Testis (tissue), 3 donors: ENCODE data around the gene ITPK1. TPM values are rescaled to one million over a fixed set of nuclear protein-coding genes. Genes with fewer than 3 reads are reported as not detected.

ENCODE experiments used
- DNase-seq: peaks from one replicate; pipeline ENCODE4 v3.0.0-alpha.2; 2019
- H3K27ac ChIP-seq, 2 donors: fragments of 200-600 bp; sonication (generic); one replicate each; pipeline ENCODE4 v1.5.1; 2019
- H3K27me3 ChIP-seq: fragments of 200-600 bp; sonication (generic); one replicate; pipeline ENCODE4 v1.5.1; 2019
- H3K36me3 ChIP-seq: fragments of 200-600 bp; sonication (generic); one replicate; pipeline ENCODE4 v1.5.1; 2017; ENCODE audit warnings: low read depth; ENCODE audit errors: missing control alignments
- H3K4me1 ChIP-seq: fragments of 200-600 bp; sonication (generic); one replicate; pipeline ENCODE4 v1.5.1; 2019
- H3K4me3 ChIP-seq, 2 donors: fragments of 200-600 bp; sonication (generic); one replicate each; pipeline ENCODE4 v1.5.1; 2017 to 2019
- H3K9me3 ChIP-seq: fragments of 200-600 bp; sonication (generic); one replicate; pipeline ENCODE4 v1.5.1; 2017
- POLR2A ChIP-seq: fragments of 450-650 bp; IDR thresholded peaks from one replicate; pipeline ENCODE4 v1.6.1; 2017; ENCODE audit warnings: antibody characterized with exemption, mild to moderate bottlenecking, moderate library complexity
- WGBS, 2 donors: methylation state at CpG; one replicate each; pipeline ENCODE4 v1.1.5; 2018; 5-methylcytosine and 5-hydroxymethylcytosine counted together
- intact Hi-C: fragments of 100-400 bp; cut with DNase I; formaldehyde crosslinking; loops from one replicate; pipeline ENCODE4 v1.15.1; 2023; ENCODE audit warnings: low total_unique reads
- polyA plus RNA-seq: library from polyadenylated mRNA; stranded (reverse); fragments of 350-450 nt; fragmentation: Illumina TruSeq; extraction: RNeasy Lipid Tissue Mini Kit (QIAGEN cat#74804); gene quantifications from one replicate; pipeline ENCODE4 v1.2.3, GENCODE V29; 2014; ENCODE audit warnings: low read depth, low replicate concordance; ENCODE audit not compliant: insufficient read depth
- total RNA-seq, 2 donors: library from RNA; depleted of rRNA; stranded (reverse); fragments of >200 nt; gene quantifications; one replicate each; pipeline ENCODE4 v1.2.3, GENCODE V29; 2016
- TF ChIP-seq, protein P1 (sequence below), 3 experiments: fragments of 450-650 bp in 2 of 3; fragments of 200-600 bp in 1 of 3; sonication (generic) in 1 of 3; IDR thresholded peaks; one replicate each; pipeline ENCODE4 v1.5.1; 2016 to 2019; ENCODE audit warnings: antibody characterized with exemption in 3 of 3, mild to moderate bottlenecking in 2 of 3, moderate library complexity in 1 of 3

ITPK1 gene
- total and polyA plus RNA-seq, 3 donors from 2014 or later, result 78.3 to 92.5 (median 90.6) TPM

DNA sequence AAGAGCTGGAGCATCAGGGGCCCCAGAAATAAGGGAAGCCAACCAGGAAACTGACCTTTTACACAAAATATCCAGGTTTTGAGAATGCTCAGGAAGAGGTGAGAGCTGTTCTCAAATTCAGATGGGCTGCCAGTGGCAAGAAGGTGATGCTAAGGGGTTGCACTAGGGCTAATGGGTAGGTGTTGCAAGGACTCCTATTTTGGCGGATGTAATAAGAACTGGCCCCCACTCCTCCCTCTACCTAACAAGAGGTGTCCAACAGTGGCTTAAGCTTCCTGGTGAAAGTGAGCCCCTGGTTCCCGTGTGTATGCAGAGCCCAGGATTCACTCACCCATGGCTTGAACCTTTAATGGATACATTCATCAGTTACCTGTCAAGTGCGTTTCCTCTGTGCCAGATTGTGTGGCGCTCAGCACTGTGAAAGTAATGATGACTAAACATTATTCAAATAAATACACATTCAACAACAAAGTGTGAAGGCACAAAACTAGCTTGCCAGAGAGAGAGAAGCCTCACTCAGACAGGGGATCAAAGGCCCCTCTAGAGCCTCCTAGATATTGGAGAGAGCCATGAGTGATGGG is 193.5 kb downstream of the ITPK1 start:
- intact Hi-C loops, result no loop called here
- Histone ChIP-seq H3K4me1 (no peaks in the 10 kb centered on the region), H3K27ac (no peak overlapping the region), H3K27me3 (no peaks in the 10 kb centered on the region), H3K4me3 (peak overlapping the region in 1 of 2 donors; percentile 45), H3K36me3 (no peaks in the 10 kb centered on the region), H3K9me3 (no peaks in the 10 kb centered on the region)
- 49 to 62% methylated on average over 4 of the region's 4 CpGs for WGBS, 2 donors
- DNase-seq, result no peak
- TF ChIP-seq, protein P1, sequence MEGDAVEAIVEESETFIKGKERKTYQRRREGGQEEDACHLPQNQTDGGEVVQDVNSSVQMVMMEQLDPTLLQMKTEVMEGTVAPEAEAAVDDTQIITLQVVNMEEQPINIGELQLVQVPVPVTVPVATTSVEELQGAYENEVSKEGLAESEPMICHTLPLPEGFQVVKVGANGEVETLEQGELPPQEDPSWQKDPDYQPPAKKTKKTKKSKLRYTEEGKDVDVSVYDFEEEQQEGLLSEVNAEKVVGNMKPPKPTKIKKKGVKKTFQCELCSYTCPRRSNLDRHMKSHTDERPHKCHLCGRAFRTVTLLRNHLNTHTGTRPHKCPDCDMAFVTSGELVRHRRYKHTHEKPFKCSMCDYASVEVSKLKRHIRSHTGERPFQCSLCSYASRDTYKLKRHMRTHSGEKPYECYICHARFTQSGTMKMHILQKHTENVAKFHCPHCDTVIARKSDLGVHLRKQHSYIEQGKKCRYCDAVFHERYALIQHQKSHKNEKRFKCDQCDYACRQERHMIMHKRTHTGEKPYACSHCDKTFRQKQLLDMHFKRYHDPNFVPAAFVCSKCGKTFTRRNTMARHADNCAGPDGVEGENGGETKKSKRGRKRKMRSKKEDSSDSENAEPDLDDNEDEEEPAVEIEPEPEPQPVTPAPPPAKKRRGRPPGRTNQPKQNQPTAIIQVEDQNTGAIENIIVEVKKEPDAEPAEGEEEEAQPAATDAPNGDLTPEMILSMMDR (IDR thresholded peaks at IDR 0.05), result no peak
- no peak for TF ChIP-seq POLR2A

DNA sequence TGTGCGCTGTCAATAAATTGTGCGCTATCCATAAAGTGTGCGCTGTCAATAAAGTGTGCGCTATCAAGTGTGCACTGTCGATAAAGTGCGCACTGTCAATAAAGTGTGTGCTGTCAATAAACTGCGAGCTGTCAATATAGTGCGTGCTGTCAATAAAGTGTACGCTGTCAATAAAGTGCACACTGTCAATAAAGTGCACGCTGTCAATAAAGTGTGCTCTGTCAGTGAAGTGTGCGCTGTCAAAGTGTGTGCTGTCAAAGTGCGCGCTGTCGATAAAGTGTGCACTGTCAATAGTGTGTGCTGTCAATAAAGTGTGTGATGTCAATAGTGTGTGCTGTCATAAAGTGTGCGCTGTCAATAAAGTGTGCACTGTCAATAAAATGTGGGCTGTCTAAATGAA is 195.7 kb downstream of the ITPK1 start:
- H3K4me1 ChIP-seq, result no peaks in the 10 kb centered on the region
- intact Hi-C loops, result no loop called here
- DNase-seq, result no peak
- no peak overlapping the region for H3K4me3 ChIP-seq
- H3K36me3 ChIP-seq, result no peaks in the 10 kb centered on the region
- H3K27ac ChIP-seq, result no peak overlapping the region
- H3K27me3 ChIP-seq, result no peaks in the 10 kb centered on the region
- no peaks in the 10 kb centered on the region for H3K9me3 ChIP-seq
- TF ChIP-seq POLR2A, result no peak
- TF ChIP-seq, protein P1 (IDR thresholded peaks at IDR 0.05), result no peak
- 67 to 81% methylated on average over 15 of the region's 15 CpGs for WGBS, 2 donors

DNA sequence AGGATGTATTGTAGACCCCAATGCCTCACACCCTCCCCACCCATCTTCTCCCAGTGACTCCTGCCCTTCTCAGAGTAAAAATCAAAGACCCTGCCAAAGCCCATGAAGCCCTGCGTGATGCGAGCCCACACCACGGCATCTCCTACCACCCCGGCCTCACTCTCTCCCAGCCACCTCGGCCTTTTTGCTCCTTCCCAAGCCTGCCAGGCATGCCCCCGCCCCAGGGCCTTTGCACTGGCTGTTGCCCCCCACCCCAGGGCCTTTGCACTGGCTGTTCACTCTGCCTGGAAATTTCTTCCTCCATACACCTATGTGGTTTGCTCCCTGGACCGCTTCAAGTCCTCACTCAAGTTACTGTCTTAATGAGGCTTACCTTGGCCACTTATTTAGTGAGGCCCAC is 197.8 kb downstream of the ITPK1 start:
- no peak for TF ChIP-seq POLR2A
- TF ChIP-seq, protein P1 (IDR thresholded peaks at IDR 0.05), result no peak
- H3K36me3 ChIP-seq, result no peaks in the 10 kb centered on the region
- H3K4me1 ChIP-seq, result no peaks in the 10 kb centered on the region
- H3K9me3 ChIP-seq, result no peaks in the 10 kb centered on the region
- no peak overlapping the region for H3K4me3 ChIP-seq
- no peaks in the 10 kb centered on the region for H3K27me3 ChIP-seq
- intact Hi-C loops, result no loop called here
- DNase-seq, result no peak
- no peak overlapping the region for H3K27ac ChIP-seq
- WGBS, 2 donors, result 80 to 86% methylated on average over 7 of the region's 7 CpGs

DNA sequence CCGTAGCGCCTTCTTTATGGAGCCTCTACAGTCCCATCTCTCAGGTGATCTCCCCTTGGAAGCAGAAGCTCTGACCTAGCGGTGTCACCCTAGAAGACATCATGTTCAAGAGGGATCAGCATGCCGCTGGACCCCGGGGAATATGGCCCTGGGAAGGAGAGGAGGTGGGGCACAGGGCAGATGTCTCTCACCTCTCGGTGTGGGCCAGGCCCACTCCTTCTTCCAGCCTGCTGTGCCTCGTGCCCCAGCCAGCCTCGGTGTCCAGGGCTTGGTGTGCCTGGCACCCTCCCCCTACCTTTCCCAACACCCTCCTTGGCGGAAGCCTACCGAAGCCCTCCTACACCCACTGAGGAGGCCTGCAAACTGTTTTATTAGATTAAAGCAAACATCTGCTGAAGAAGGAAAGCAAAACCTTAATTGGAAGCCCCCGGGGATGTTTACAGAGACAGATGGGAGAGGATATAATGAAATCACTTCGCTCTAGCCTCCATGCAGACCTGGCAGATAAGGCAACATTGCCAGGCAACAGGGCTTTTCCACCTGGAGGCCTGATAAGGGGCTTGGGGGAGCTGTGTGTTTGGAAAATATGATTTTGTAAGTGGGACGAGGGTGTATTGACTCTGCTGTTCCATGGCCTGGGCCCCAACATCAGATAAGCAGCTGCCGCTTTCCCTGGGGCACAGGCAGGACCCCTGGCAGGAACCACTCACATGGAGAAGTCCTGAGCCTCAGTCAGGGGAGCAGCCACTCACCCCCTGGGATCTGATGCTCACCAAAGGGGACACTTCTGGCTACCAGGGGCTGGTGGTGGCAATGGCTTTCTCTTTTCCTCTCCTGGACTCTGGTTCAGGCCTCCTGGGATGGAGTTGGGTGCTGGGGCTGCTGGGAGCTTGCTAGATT is 198.4 kb downstream of the ITPK1 start:
- Histone ChIP-seq H3K27me3 (no peaks in the 10 kb centered on the region), H3K4me1 (no peaks in the 10 kb centered on the region), H3K9me3 (no peaks in the 10 kb centered on the region), H3K36me3 (no peaks in the 10 kb centered on the region), H3K27ac (no peak overlapping the region), H3K4me3 (no peak overlapping the region)
- TF ChIP-seq, protein P1 (IDR thresholded peaks at IDR 0.05), result no peak
- no peak for TF ChIP-seq POLR2A
- DNase-seq, result no peak
- WGBS, 2 donors, result 78 to 85% methylated on average over 12 to 14 of the region's 14 CpGs
- intact Hi-C loops, result no loop called here
